GM12865 (cell line): ENCODE results near the gene CREBBP.

Source experiments
- DNase-seq: peaks from one replicate; pipeline ENCODE4 v3.0.0; 2010; ENCODE audit warnings: low read depth
- H3K4me3 ChIP-seq: 2 replicates; pipeline ENCODE4 v1.5.1; 2011; ENCODE audit warnings: mild to moderate bottlenecking, low read depth, low read length, control low read depth
- TF ChIP-seq, protein P1 (sequence below): IDR thresholded peaks from 2 replicates; pipeline ENCODE4 v1.5.1; 2011; ENCODE audit warnings: low read length, control low read depth, low read depth, inconsistent platforms; ENCODE audit not compliant: insufficient read depth; ENCODE audit errors: missing control alignments

Gene CREBBP

GRCh38 chr16:3776316-3776715 lies 104.2 kb downstream of the CREBBP start:
- TF ChIP-seq, protein P1, sequence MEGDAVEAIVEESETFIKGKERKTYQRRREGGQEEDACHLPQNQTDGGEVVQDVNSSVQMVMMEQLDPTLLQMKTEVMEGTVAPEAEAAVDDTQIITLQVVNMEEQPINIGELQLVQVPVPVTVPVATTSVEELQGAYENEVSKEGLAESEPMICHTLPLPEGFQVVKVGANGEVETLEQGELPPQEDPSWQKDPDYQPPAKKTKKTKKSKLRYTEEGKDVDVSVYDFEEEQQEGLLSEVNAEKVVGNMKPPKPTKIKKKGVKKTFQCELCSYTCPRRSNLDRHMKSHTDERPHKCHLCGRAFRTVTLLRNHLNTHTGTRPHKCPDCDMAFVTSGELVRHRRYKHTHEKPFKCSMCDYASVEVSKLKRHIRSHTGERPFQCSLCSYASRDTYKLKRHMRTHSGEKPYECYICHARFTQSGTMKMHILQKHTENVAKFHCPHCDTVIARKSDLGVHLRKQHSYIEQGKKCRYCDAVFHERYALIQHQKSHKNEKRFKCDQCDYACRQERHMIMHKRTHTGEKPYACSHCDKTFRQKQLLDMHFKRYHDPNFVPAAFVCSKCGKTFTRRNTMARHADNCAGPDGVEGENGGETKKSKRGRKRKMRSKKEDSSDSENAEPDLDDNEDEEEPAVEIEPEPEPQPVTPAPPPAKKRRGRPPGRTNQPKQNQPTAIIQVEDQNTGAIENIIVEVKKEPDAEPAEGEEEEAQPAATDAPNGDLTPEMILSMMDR = no peak
- H3K4me3 ChIP-seq = no peak overlapping the region
- DNase-seq = no peak

DNA sequence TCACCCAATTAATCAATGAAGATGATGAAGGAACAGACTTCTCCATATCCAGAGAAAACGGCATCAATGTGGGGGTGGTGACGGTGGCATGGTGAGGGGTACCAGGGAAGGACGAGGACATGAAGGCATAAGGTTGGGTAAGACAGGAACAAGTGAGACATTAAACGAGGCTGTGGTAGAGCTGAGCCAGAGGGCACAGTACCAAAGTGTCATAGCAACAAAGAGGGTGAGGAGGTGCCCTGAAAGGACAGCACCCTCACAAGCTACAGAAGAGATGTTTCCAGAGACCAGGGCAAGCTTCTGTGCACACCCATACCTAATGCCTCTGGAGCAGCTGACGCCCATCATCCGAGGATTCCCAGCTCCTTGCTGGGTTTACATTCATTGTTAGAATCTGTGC lies 105.7 kb downstream of the CREBBP start:
- TF ChIP-seq, protein P1 = no peak
- no peak overlapping the region for H3K4me3 ChIP-seq
- no peak for DNase-seq

GRCh38 chr16:3774156-3774767 lies 106.3 kb downstream of the CREBBP start:
- no peak overlapping the region for H3K4me3 ChIP-seq
- DNase-seq = no peak
- TF ChIP-seq, protein P1 = no peak

- H3K4me3 ChIP-seq = no peak overlapping the region
- no peak for DNase-seq
- TF ChIP-seq, protein P1 = no peak
These were observed 106.8 kb downstream of the CREBBP start for GRCh38 chr16:3773663-3774062.

GRCh38 chr16:3771513-3771912 lies 109.0 kb downstream of the CREBBP start:
- no peak for DNase-seq
- TF ChIP-seq, protein P1 = no peak

DNA sequence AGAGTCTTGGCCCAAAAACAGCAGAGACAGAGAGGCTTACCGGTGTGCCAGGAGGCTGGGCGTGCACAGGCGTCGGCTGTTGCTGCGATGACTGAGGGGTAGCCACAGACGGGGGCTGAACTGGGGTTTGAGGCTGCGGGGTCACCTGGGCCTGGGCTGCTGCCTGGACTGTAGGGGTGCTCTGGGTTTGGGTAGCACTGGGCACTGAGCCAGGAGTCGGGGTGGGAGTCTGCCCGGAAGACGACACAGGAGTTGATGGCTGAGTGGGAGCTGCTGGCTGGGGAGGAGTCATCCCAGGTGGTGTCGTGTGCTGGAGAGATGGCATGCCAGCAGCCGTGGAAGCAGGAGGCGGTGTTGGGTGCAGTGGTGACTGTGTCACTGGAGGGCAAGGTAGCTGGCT lies 110.0 kb downstream of the CREBBP start:
- TF ChIP-seq, protein P1 = no peak
- DNase-seq = no peak
- H3K4me3 ChIP-seq = no peak overlapping the region

More at GRCh38 chr16:3771513-3771912, 109.0 kb downstream of the CREBBP start:
- H3K4me3 ChIP-seq = no peak overlapping the region

DNA sequence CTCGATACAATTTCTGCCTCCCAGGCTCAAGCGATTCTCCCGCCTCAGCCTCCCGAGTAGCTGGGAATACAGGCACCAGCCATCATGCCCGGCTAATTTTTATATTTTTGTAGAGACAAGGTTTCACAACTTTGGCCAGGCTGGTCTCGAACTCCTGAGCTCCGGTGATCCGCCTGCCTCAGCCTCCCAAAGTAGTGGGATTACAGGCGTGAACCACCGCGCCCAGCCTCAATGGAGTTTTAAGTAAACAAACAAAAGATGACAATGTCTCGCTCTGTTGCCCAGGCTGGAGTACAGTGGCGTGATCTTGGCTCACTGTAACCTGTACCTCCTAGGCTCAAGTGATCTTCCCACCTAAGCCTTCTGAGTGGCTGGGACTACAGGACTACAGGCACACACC lies 110.6 kb downstream of the CREBBP start:
- H3K4me3 ChIP-seq = no peak overlapping the region
- no peak for DNase-seq
- TF ChIP-seq, protein P1 = no peak
